ENCODE measurements around the gene KCNH2. TPM values are rescaled to one million over a fixed set of nuclear protein-coding genes. Genes with fewer than 3 reads are reported as not detected.

KCNH2 gene
- total RNA-seq, 1 donor from 2014 or later = 1.9 TPM

- TF ChIP-seq, protein P1, sequence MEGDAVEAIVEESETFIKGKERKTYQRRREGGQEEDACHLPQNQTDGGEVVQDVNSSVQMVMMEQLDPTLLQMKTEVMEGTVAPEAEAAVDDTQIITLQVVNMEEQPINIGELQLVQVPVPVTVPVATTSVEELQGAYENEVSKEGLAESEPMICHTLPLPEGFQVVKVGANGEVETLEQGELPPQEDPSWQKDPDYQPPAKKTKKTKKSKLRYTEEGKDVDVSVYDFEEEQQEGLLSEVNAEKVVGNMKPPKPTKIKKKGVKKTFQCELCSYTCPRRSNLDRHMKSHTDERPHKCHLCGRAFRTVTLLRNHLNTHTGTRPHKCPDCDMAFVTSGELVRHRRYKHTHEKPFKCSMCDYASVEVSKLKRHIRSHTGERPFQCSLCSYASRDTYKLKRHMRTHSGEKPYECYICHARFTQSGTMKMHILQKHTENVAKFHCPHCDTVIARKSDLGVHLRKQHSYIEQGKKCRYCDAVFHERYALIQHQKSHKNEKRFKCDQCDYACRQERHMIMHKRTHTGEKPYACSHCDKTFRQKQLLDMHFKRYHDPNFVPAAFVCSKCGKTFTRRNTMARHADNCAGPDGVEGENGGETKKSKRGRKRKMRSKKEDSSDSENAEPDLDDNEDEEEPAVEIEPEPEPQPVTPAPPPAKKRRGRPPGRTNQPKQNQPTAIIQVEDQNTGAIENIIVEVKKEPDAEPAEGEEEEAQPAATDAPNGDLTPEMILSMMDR (conservative IDR thresholded peaks at IDR 0.05; ENCODE audit: low read depth, low read length) = peak; percentile 28
- DNase-seq (ENCODE audit: low read depth) = no peak
- peak overlapping the region; percentile 57 for H3K4me3 ChIP-seq (ENCODE audit: low read depth, low read length)
These were observed 3.4 kb downstream of the KCNH2 start for GRCh38 chr7:150974468-150975391.

DNA sequence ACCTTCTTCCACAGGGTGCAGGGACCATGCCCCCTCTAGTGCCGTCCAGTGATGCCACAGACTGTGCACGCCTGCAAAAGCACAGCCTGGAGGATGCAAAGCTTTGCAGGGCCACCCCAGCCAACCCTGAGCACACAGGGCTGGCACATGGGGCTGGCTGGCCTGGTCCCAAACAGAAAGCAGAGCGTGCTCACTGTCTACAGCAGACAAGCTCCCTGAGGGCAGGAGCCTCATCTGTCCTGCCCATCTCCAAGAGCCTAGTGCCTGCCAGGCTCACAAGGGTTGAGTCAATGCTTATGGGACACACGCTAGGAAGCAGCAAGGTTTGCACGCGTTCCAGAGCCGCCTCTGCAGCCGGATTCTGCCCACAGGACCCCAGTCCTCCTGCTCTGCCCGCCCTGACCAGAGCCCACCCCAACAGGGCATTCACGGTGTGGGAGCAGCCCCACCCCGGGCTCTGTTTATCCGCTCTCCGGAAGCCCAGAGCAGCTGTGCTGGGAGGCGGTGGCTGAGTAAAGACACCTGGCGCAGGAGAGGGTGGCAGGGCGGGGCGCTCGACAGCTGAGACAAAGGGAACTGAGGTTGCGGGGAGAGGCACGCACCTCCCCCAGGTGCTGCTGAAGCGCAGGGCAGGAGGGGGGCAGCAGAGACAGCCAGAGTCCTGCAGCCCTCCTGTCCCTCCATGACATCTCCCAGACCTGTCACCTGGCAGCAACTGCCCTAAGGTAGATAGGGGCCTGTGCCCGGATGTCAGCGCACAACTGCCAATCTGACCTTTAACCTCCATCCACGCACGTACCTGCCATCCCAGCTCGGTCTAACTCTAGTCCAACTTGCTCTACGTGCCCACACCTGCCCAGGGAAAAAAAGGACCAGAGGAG is 4.3 kb downstream of the KCNH2 start:
- TF ChIP-seq, protein P1 (conservative IDR thresholded peaks at IDR 0.05; ENCODE audit: low read depth, low read length) = no peak
- no peak overlapping the region for H3K4me3 ChIP-seq (ENCODE audit: low read depth, low read length)
- no peak for DNase-seq (ENCODE audit: low read depth)

GRCh38 chr7:150972741-150973140 is 5.4 kb downstream of the KCNH2 start:
- DNase-seq (ENCODE audit: low read depth) = no peak
- H3K4me3 ChIP-seq (ENCODE audit: low read depth, low read length) = no peak overlapping the region
- TF ChIP-seq, protein P1 (conservative IDR thresholded peaks at IDR 0.05; ENCODE audit: low read depth, low read length) = no peak

DNA sequence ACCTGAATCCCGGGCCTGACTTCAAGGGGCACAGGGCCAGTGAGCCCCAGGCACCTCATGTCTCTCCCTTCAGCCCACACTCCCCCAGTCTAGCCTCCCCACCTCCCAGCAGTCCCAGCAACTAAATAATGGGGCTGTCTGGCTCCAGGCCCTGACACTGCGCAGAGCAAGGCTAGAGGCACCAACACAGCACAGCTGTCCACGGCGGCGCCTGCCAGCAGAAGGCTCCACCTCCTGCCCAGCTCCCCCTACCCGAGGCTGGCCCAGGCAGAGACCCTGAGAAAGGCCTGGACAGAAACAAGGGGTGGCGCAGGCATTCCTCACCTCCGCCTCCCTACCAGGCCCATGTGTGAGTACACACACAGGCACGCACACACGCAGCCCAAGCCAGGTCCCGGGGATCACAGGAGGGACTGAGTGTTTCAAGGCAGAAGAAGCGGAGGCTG is 6.1 kb downstream of the KCNH2 start:
- TF ChIP-seq, protein P1 (conservative IDR thresholded peaks at IDR 0.05; ENCODE audit: low read depth, low read length) = no peak
- no peak for DNase-seq (ENCODE audit: low read depth)
- no peak overlapping the region for H3K4me3 ChIP-seq (ENCODE audit: low read depth, low read length)

DNA sequence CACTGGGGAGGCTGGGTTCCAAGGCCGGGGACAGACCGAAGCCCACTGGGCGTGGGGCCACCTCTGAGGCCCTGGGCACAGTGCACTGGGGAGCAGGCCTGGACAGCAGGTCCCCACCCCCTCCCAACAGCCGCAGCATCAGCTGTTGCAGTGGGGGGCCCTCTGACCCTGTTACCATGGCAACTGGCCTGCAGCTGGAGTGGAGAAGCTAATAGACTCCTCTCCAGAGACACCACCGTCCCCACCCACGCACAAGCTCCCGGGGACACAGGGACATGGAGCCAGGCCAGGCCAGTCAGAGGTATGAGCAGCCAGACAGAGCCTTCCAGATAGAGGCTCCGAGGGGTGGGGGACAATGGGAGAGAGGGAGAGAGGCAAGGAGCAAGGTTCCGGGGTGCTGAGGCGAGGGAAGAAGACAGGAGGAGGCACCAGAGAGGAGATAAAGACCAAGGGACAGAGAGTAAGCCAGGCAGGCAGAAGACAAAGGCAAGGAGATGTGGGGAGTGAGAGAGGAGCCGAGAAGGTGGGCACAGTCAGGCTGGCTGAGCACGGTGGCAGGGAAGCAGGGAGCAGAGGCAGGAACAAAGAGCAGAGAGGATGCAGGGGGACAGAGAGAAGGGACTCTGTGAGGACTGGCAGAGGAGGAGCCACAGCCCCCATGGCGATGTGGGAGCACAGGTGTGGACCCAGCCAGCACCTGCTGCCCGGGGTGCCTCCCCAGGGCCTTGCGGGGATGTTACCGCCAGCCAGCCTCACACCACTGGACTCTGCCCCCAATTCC is 6.7 kb downstream of the KCNH2 start:
- TF ChIP-seq, protein P1 (conservative IDR thresholded peaks at IDR 0.05; ENCODE audit: low read depth, low read length) = no peak
- H3K4me3 ChIP-seq (ENCODE audit: low read depth, low read length) = no peak overlapping the region
- no peak for DNase-seq (ENCODE audit: low read depth)

- H3K4me3 ChIP-seq (ENCODE audit: low read depth, low read length) = no peak overlapping the region
- TF ChIP-seq, protein P1 (conservative IDR thresholded peaks at IDR 0.05; ENCODE audit: low read depth, low read length) = no peak
- DNase-seq (ENCODE audit: low read depth) = no peak
These were observed 7.7 kb downstream of the KCNH2 start for GRCh38 chr7:150970424-150970823.
